AG08395 (cell line): ENCODE results near the gene KCNJ14.
A peak's percentile ranks its signal among the peaks of the same experiment; 100 is the strongest.

Source experiments
- DNase-seq: peaks from one replicate; pipeline ENCODE4 v3.0.0; 2012; ENCODE audit warnings: mixed read lengths, low spot score

KCNJ14 gene

GRCh38 chr19:48455171-48455907, at the start of gene KCNJ14:
TSS of gene KCNJ14 (plus strand) at chr19:48455574. CDS start at chr19:48461725, 6,151 bp downstream.
- no peak for DNase-seq

DNA sequence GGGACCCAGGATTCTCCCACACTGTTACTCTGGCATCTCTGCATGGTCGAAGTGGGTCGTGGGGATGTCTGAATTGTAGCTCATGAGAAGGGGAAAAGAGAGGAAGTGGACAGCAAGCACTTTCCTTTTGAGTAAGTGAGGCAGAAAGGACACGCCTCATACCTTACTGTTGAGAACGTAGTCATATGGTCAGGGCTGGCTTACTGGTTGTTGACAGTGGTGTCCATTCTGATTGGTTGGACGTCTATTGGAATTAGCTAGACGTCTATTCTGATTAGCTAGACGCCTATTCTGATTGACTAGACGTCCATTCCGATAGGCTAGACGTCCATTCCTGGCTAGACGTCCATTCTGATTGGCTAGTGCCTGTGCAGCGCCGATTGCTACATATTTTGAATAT, 49.5 kb upstream of the KCNJ14 start:
- DNase-seq = no peak

- peak; percentile 32 for DNase-seq
Observed at GRCh38 chr19:48413879-48414587, 41.3 kb upstream of the KCNJ14 start.

- peak; percentile 50 for DNase-seq
Observed at GRCh38 chr19:48415395-48415794, 40.0 kb upstream of the KCNJ14 start.

- no peak for DNase-seq
Observed at GRCh38 chr19:48415806-48416221, 39.6 kb upstream of the KCNJ14 start.

DNA sequence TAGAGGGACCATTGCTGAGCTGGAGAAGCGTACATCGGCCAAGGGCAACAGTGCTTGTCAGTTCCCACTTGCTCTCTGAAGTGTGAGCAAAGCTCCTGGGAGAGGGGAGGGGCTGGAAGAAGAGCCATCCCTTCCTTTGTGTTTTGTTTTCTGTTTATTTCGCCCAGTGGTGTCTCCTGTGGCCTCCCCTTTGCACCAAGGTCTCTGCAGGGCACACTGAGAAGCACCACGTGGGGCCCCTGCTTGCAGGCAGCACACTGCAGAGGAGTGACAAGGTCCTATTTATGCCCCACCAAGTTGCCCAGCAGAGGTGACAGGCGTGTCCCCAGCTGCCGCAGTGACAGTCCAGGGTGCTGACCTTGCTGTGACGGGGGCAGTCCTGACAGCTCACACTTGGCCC, 38.0 kb upstream of the KCNJ14 start:
- no peak for DNase-seq

DNA sequence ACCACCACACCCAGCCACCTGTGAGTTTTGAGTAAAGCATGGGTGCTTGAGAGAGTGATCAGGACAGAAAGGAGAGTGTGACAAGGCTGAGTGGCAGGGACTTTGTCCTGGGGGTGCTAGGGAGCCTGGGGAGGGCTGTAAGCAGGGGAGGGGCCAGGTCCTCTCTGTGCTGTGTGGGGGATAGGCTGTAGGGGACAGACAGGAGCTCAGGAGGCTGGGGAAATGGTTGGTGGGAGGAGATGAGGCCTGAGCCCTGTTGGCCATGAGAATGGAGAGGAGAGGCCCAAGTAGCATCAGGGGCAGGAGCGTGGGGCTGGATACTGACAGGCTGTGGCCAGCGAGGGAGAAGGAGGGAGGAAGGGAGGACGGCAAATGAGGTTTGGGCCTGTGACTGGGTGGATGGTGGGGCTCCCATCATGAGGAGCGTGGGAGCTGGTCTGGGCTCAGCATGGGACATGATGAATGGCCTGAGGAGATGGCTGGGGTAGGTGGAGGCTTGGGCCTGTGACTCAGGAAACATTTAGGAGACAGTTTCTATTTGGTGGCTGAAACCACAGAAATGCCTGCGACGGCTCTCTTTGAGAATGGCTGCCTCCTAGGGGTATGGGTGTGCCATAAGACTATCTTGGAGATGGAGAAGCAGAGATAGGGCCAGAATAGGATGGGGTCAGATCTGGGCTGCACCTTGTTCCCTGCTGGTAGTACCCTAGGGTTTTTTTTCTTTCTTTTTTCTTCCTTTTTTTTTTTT, 36.9 kb upstream of the KCNJ14 start:
- DNase-seq = peak; percentile 34

DNA sequence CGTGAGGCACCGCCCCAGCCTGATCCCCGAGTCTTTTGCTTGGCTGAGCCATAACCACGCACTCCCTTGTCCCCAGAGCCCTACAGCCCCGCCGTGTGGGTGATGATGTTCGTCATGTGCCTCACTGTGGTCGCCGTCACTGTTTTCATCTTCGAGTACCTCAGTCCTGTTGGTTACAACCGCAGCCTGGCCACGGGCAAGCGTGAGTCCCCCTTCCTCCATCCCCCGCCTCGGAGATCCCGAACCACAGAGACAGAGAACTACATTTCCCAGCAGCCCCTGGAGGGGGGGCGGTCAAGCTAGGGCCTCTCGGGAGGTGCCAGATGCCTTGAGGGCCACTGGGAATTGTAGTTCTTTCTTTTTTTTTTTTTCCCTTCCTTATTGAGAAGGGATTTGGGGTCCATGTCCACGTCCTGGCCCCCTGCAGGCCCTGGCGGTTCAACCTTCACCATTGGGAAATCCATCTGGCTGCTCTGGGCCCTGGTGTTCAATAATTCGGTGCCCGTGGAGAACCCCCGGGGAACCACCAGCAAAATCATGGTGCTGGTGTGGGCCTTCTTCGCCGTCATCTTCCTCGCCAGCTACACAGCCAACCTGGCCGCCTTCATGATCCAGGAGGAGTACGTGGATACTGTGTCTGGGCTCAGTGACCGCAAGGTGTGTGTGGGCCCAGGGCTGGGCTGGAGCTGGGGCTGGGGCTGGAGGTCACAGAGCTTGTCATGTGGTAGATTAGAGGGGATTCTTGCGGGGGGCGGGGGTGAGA, 36.0 kb upstream of the KCNJ14 start:
- DNase-seq = peak; percentile 53

DNA sequence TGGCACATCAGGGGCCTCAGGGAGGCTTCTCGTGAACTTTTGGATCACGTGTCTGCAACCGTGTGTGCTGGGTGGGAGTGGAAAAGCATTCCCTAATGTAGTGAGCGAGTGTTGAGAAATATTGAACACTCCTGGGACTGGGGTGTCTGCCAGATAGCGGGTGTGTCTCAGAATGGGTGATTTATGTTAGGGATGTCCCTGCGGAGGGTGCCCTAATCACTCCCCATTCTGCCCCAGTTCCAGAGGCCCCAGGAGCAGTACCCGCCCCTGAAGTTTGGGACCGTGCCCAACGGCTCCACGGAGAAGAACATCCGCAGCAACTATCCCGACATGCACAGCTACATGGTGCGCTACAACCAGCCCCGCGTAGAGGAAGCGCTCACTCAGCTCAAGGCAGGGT, 33.8 kb upstream of the KCNJ14 start:
- DNase-seq = no peak

GRCh38 chr19:48424694-48425219, 30.6 kb upstream of the KCNJ14 start:
- DNase-seq = peak; percentile 54

- no peak for DNase-seq
Observed at GRCh38 chr19:48428670-48429069, 26.7 kb upstream of the KCNJ14 start.

GRCh38 chr19:48433337-48433736, 22.0 kb upstream of the KCNJ14 start:
- no peak for DNase-seq

DNA sequence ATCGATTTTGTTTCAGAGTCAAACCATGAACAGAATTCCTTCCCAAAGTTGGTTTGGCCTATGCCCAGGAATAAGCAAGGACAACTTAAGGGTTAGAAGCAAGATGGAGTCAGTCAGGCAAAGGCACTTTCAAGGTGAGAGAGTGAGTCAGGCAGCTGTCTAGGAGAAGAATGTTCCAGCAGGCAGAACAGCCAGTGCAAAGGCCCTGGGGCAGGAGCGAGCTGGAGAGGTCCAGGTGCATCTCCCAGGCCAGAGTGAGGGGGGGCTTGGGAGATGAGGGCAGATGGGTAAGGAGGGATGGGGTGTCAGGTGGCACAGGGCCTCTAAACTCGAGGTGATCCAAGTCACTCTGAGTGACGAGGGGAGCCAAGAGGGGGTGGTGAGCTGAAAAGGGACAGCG, 18.8 kb upstream of the KCNJ14 start:
- DNase-seq = no peak

- DNase-seq = no peak
Observed at GRCh38 chr19:48441360-48442050, 13.9 kb upstream of the KCNJ14 start.

DNA sequence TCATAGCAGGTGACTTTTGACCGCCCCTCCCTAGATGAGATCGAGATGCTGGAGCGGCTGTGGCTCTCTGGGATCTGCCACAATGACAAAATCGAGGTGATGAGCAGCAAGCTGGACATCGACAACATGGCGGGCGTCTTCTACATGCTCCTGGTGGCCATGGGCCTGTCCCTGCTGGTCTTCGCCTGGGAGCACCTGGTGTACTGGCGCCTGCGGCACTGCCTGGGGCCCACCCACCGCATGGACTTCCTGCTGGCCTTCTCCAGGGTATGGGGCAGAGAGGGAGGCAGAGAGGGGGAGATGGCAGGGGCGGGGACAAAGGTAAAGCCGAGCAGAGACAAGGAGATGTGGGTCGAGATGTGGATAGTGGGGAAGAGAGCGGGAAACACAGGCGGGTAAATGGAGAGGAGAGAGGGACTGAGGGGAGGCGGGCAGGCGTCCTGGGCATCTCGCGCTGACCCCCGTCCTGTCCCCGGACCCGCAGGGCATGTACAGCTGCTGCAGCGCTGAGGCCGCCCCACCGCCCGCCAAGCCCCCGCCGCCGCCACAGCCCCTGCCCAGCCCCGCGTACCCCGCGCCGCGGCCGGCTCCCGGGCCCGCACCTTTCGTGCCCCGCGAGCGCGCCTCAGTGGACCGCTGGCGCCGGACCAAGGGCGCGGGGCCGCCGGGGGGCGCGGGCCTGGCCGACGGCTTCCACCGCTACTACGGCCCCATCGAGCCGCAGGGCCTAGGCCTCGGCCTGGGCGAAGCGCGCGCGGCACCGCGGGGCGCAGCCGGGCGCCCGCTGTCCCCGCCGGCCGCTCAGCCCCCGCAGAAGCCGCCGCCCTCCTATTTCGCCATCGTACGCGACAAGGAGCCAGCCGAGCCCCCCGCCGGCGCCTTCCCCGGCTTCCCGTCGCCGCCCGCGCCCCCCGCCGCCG, 13.0 kb upstream of the KCNJ14 start:
- DNase-seq = no peak

- DNase-seq = peak; percentile 27
Observed at GRCh38 chr19:48443256-48443655, 12.1 kb upstream of the KCNJ14 start.

DNA sequence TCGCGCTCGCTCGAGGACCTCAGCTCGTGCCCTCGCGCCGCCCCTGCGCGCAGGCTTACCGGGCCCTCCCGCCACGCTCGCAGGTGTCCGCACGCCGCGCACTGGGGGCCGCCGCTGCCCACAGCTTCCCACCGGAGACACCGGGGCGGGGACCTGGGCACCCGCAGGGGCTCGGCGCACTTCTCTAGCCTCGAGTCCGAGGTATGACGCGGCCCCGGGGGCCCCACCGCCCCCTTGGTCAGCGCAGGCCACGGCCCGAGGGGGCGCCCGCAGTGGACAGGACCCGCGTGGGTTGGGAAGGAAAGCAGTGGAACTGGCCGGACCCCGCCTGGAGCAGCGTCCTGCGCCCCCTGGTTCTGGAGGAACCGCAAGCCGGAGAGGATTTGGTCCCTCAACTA, 11.6 kb upstream of the KCNJ14 start:
- DNase-seq = no peak

- DNase-seq = no peak
Observed at GRCh38 chr19:48444129-48444935, 11.0 kb upstream of the KCNJ14 start.

DNA sequence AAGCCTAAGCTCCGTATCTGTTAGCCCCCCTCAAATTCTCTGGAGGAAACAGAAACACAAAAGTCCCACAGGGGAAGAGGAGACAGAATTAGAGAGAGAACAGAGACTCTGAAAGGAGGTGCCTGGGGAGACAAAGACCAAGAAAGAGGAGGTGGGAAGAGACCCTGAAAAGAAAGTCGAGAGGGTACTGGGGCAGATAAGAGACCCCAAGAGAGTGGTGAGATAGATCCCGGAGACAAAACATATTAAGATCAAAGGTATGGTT, 10.5 kb upstream of the KCNJ14 start:
- DNase-seq = no peak

GRCh38 chr19:48445256-48445605, 10.1 kb upstream of the KCNJ14 start:
- DNase-seq = peak; percentile 94
